Aorta (tissue), 5 donors: ENCODE measurements around the gene SMYD2. TPM values are rescaled to one million over a fixed set of nuclear protein-coding genes. Genes with fewer than 3 reads are reported as not detected.

Experiments used
- ATAC-seq: fragments of 200-7000 bp; cut with Tn5 transposase; one replicate; pipeline ENCODE4 v1.9.1; 2022; ENCODE audit warnings: moderate library complexity; ENCODE audit not compliant: low FRiP score
- DNase-seq, 2 donors: peaks; one replicate each; pipeline ENCODE4 v3.0.0-alpha.2; 2020
- H3K27ac ChIP-seq, 2 donors: one replicate each; pipeline ENCODE4 v1.5.1; 2013; ENCODE audit warnings: low read length in 2 of 2, mild to moderate bottlenecking in 2 of 2, moderate library complexity in 2 of 2, control low read depth in 1 of 2, inconsistent platforms in 1 of 2, low read depth in 1 of 2
- H3K27me3 ChIP-seq, 2 donors: one replicate each; pipeline ENCODE4 v1.6.1; 2013; ENCODE audit warnings: control low read depth in 1 of 2, low read length in 1 of 2, mild to moderate bottlenecking in 1 of 2, moderate library complexity in 1 of 2; ENCODE audit not compliant: insufficient read depth in 2 of 2, control insufficient read depth in 1 of 2
- H3K36me3 ChIP-seq, 2 donors: one replicate each; pipeline ENCODE4 v1.6.1; 2013; ENCODE audit warnings: control low read depth in 1 of 2, low read length in 1 of 2, mild to moderate bottlenecking in 1 of 2; ENCODE audit not compliant: insufficient read depth in 2 of 2, control insufficient read depth in 1 of 2
- H3K4me1 ChIP-seq, 2 donors: one replicate each; pipeline ENCODE4 v1.6.1; 2013; ENCODE audit warnings: low read length in 2 of 2, control low read depth in 1 of 2, mild to moderate bottlenecking in 1 of 2, moderate library complexity in 1 of 2; ENCODE audit not compliant: insufficient read depth in 2 of 2, control insufficient read depth in 1 of 2
- H3K4me3 ChIP-seq, 2 donors: one replicate each; pipeline ENCODE4 v1.5.1; 2013; ENCODE audit warnings: low read length in 2 of 2, control low read depth in 1 of 2, mild to moderate bottlenecking in 1 of 2
- H3K9me3 ChIP-seq: one replicate; pipeline ENCODE4 v1.6.1; 2013; ENCODE audit warnings: mild to moderate bottlenecking, low read length; ENCODE audit not compliant: control insufficient read depth
- WGBS, 2 donors: extraction: QIAGEN DNeasy Blood & Tissue Kit; methylation state at CpG; one replicate each; pipeline ENCODE4 v1.1.7; 2013; 5-methylcytosine and 5-hydroxymethylcytosine counted together
- intact Hi-C, 2 donors: fragments of 100-400 bp; cut with DNase I; formaldehyde crosslinking; loops; one replicate each; pipeline versions ENCODE4 v1.14.2 to v1.15.0; 2022
- polyA plus RNA-seq, 2 donors: library from polyadenylated mRNA; stranded (reverse); fragments of 200-250 nt; gene quantifications; one replicate each; pipeline ENCODE4 v1.2.3, GENCODE V29; 2013
- total RNA-seq, 2 donors: library from RNA; stranded (reverse); fragmentation: NEBNext Ultra II Directional; extraction: Animal tissue kit (Norgen Biotek cat#: 25700); gene quantifications; one replicate each; pipeline ENCODE4 v1.2.1, GENCODE V29; 2021
- donor health status: healthy with polysubstance abuse.
- donor health status: Bipolar disorder and iron deficiency.
- donor health status: DM: no; HTN: no; CAD: no.
- donor health status: DM: no; HTN: no; CAD: no.
- donor health status: DM: yes; HTN: yes; CAD: no.

Gene SMYD2
- total and polyA plus RNA-seq, 4 donors, result 11.9 to 18.3 (median 12.8) TPM

DNA sequence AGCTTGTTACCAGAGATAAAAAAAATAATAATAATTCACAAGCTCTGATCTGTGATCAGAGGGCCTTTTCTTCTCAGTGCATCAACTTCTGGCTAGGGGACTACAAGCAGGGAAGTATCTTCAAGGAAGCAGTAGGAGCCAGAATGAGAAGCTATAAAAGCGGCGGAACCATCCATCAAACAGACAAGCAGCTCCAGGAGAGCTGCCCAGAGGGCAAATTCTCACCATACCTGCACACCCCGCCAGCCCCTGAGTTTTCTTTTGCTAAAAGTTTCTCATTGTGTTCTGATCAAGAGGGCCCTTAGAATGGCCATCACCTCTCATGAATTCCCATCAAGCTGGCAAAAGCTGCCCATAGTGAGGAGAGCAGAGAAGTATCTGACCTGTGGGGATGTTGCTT, 99.4 kb downstream of the SMYD2 start:
- H3K4me1 ChIP-seq, result no peaks in the 10 kb centered on the region
- DNase-seq (no peak), ATAC-seq (no peak)
- no peaks in the 10 kb centered on the region for H3K9me3 ChIP-seq
- no peak overlapping the region for H3K27ac ChIP-seq
- no peaks in the 10 kb centered on the region for H3K27me3 ChIP-seq
- H3K4me3 ChIP-seq, result no peak overlapping the region
- peaks cover 6 to 7% of the 10 kb centered on the region in 2 donors for H3K36me3 ChIP-seq
- WGBS, 2 donors, result 88 to 93% methylated on average over 3 of the region's 3 CpGs
- intact Hi-C loops, result no loop called here

DNA sequence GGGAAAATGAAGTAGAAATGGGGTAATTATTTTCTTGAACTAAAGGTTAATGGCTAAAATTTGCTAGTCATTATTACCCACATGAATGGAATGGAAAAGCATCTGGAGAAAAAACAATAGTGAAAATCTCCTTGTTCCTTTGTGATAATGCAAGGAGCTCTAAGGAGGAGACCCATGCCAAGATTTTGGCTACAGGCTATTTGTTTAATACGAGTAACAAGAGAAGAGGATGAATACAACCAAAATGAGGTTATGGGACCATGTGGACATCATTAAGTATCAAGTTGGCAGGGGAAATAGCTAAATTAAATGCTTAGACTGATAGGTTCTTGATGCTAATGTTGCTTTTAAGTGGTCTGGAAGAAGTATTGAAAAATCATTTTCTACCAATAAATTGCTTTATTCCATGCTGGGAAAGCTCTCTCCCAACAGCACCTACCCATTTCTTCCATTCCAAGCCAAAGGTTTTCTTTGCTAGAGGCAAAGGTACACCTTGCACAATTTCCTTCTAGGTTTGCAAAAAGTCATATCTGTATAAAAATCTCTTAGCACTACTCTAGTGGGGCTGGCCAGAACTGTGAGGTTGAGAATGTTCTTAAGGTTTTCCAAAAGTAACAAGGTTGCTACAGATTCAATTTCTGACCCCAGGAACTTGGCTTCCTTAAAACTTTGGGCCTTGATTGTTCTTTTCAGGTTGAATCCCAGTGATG, 100.2 kb downstream of the SMYD2 start:
- Histone ChIP-seq H3K36me3 (peaks cover 4 to 7% of the 10 kb centered on the region in 2 donors), H3K27ac (no peak overlapping the region), H3K4me3 (no peak overlapping the region), H3K27me3 (no peaks in the 10 kb centered on the region), H3K9me3 (no peaks in the 10 kb centered on the region), H3K4me1 (no peaks in the 10 kb centered on the region)
- ATAC-seq (no peak), DNase-seq (no peak)
- intact Hi-C loops, result no loop called here
- WGBS, 2 donors, result 80% methylated on average over 1 of the region's 1 CpG

GRCh38 chr1:214383381-214384372, 102.7 kb downstream of the SMYD2 start:
- no peak overlapping the region for H3K27ac ChIP-seq
- no peak for ATAC-seq
- no peaks in the 10 kb centered on the region for H3K27me3 ChIP-seq
- intact Hi-C loops, result no loop called here
- no peak for DNase-seq
- H3K4me1 ChIP-seq, result no peaks in the 10 kb centered on the region
- peaks cover 4 to 7% of the 10 kb centered on the region in 2 donors for H3K36me3 ChIP-seq
- H3K4me3 ChIP-seq, result no peak overlapping the region
- no peaks in the 10 kb centered on the region for H3K9me3 ChIP-seq
- WGBS, 2 donors, result 97% methylated on average over 42 to 45 of the region's 45 CpGs

DNA sequence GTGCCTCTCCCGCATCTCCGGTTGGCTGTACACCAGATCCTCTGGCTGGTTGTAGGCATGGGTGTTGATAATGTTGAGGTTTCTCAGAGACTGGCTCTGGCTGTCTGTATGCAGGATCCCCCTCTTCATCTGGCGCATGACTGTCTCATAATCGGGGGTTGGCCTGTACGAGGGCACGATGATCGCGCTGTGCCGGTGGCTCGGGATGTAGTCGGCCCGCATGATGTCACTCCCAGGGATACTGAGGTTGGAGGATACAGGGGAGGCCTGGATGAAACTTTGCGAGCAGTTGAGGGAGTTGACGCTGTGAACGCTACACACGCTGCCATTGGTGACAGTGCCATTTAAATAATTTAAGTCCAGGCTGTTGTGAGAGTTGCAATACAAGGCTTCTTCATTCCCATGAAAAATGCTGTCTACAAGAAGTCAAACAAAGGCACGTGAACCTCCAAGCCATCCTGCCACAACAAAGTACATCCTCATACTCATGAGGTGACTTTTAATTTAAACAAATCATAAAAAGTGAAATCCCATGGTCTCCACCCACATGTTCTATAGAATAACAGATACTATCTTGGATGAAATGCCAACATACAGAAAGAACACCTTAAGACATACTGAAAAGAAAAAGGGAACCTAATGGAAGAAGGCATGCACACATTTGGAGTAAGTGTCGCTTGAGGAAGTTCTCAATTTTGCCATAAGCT, 103.6 kb downstream of the SMYD2 start:
- Histone ChIP-seq H3K27ac (no peak overlapping the region), H3K4me3 (no peak overlapping the region), H3K36me3 (peaks cover 4 to 7% of the 10 kb centered on the region in 2 donors), H3K9me3 (no peaks in the 10 kb centered on the region), H3K4me1 (no peaks in the 10 kb centered on the region), H3K27me3 (no peaks in the 10 kb centered on the region)
- DNase-seq (no peak), ATAC-seq (no peak)
- WGBS, 2 donors, result 97% methylated on average over 18 of the region's 18 CpGs
- intact Hi-C loops, result loop anchor here in 1 of 2 donors (5.0 kb wide), 1 partner anchor 198 kb away; no protein-coding TSS in a partner anchor

GRCh38 chr1:214385428-214385827, 104.5 kb downstream of the SMYD2 start:
- intact Hi-C loops, result loop anchor here in 1 of 2 donors (5.0 kb wide), 1 partner anchor 197 kb away; no protein-coding TSS in a partner anchor
- no peaks in the 10 kb centered on the region for H3K27me3 ChIP-seq
- peaks cover 4 to 7% of the 10 kb centered on the region in 2 donors for H3K36me3 ChIP-seq
- 90 to 94% methylated on average over 1 of the region's 1 CpG for WGBS, 2 donors
- no peak overlapping the region for H3K4me3 ChIP-seq
- no peaks in the 10 kb centered on the region for H3K4me1 ChIP-seq
- DNase-seq, result no peak
- ATAC-seq, result no peak
- no peaks in the 10 kb centered on the region for H3K9me3 ChIP-seq
- no peak overlapping the region for H3K27ac ChIP-seq

DNA sequence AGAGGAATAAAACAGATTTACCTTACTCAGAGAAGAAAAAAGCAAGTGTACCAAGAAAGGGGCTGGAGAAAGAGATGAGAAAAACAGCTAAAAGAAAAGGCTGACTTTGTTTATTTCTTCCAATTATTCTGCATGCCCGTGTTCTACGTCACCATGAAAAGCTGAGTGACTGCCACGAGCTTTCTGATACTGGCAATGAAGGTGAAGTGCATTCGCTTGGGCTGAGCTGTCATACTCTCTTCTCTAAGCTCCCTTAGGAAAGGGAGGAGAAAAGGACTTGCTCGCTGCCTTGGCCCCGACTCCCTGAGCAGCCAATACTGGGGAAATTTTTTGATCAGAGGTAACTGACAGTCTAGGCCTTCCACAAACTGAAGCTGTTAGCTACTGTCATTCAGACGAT, 105.4 kb downstream of the SMYD2 start:
- Histone ChIP-seq H3K4me1 (no peaks in the 10 kb centered on the region), H3K27me3 (no peaks in the 10 kb centered on the region), H3K36me3 (peaks cover 4% of the 10 kb centered on the region in 2 donors), H3K9me3 (no peaks in the 10 kb centered on the region), H3K27ac (peak overlapping the region in 1 of 2 donors; percentile 7), H3K4me3 (no peak overlapping the region)
- no peak for ATAC-seq
- no peak for DNase-seq
- intact Hi-C loops, result loop anchor here in 1 of 2 donors (5.0 kb wide), 1 partner anchor 196 kb away; no protein-coding TSS in a partner anchor
- WGBS, 2 donors, result 83 to 90% methylated on average over 7 of the region's 7 CpGs
